Colonic mucosa (tissue), 4 donors: ENCODE results near the gene GNA14. TPM values are rescaled to one million over a fixed set of nuclear protein-coding genes. Genes with fewer than 3 reads are reported as not detected.
"Not testable (repeated sequence)": the region's sequence is repeated elsewhere in the genome, so short reads cannot be mapped to it uniquely, and the experiment has no call there.

Experiments
- DNase-seq: peaks from one replicate; pipeline ENCODE4 v3.0.0-alpha.2; 2020
- H3K27ac ChIP-seq: fragments of 200-600 bp; one replicate; pipeline ENCODE4 v1.8.0; 2021
- H3K27me3 ChIP-seq: fragments of 200-600 bp; one replicate; pipeline ENCODE4 v1.8.0; 2021
- H3K36me3 ChIP-seq: fragments of 200-600 bp; one replicate; pipeline ENCODE4 v1.8.0; 2021
- H3K4me1 ChIP-seq: fragments of 200-600 bp; one replicate; pipeline ENCODE4 v1.8.0; 2021; ENCODE audit warnings: mild to moderate bottlenecking
- H3K4me3 ChIP-seq: fragments of 200-600 bp; one replicate; pipeline ENCODE4 v1.8.0; 2021
- H3K9ac ChIP-seq, 2 donors: one replicate each; pipeline ENCODE4 v1.7.0; 2013; ENCODE audit warnings: control low read depth in 2 of 2, low read depth in 2 of 2, low read length in 2 of 2
- H3K9me3 ChIP-seq: fragments of 200-600 bp; one replicate; pipeline ENCODE4 v1.8.0; 2021
- CTCF ChIP-seq: fragments of 200-600 bp; IDR thresholded peaks from one replicate; pipeline ENCODE4 v1.8.0; 2022; ENCODE audit warnings: antibody characterized with exemption, mild to moderate bottlenecking
- intact Hi-C: fragments of 100-400 bp; cut with DNase I; formaldehyde crosslinking; loops from one replicate; pipeline ENCODE4 v1.14.1; 2022
- total RNA-seq, 2 donors: library from RNA; stranded (reverse); fragmentation: NEBNext Ultra II Directional in 1 of 2; extraction: Animal tissue kit (Norgen Biotek cat#: 25700) in 1 of 2; gene quantifications; one replicate each; pipeline ENCODE4 v1.2.1, GENCODE V29; 2021
- donor health status: healthy.
- donor health status: DM: no; HTN: no; CAD: no.
- donor health status: DM: no; HTN: no; CAD: no.

The GNA14 gene
- total RNA-seq, 2 donors from 2014 or later: 7.9 to 11.7 TPM

- H3K4me3 ChIP-seq: no peak overlapping the region
- H3K36me3 ChIP-seq: no peaks in the 10 kb centered on the region
- intact Hi-C loops: no loop called here
- no peaks in the 10 kb centered on the region for H3K27me3 ChIP-seq
- no peak overlapping the region for H3K9ac ChIP-seq
- DNase-seq: no peak
- no peak for TF ChIP-seq CTCF
- no peaks in the 10 kb centered on the region for H3K4me1 ChIP-seq
- no peak overlapping the region for H3K27ac ChIP-seq
- no peaks in the 10 kb centered on the region for H3K9me3 ChIP-seq
Measured at GRCh38 chr9:77497322-77498198, 150.6 kb downstream of the GNA14 start.

GRCh38 chr9:77495834-77496671, 152.1 kb downstream of the GNA14 start:
- no peaks in the 10 kb centered on the region for H3K9me3 ChIP-seq
- H3K27me3 ChIP-seq: no peaks in the 10 kb centered on the region
- no peak for TF ChIP-seq CTCF
- DNase-seq: no peak
- H3K4me3 ChIP-seq: no peak overlapping the region
- no peak overlapping the region for H3K9ac ChIP-seq
- H3K27ac ChIP-seq: no peak overlapping the region
- no peaks in the 10 kb centered on the region for H3K4me1 ChIP-seq
- intact Hi-C loops: no loop called here
- no peaks in the 10 kb centered on the region for H3K36me3 ChIP-seq

- intact Hi-C loops, DNase-seq, H3K9me3 ChIP-seq, H3K9ac ChIP-seq, H3K4me1 ChIP-seq, H3K4me3 ChIP-seq, H3K27me3 ChIP-seq, H3K27ac ChIP-seq, H3K36me3 ChIP-seq: not testable (repeated sequence)
Measured at GRCh38 chr9:77490279-77490678, 157.8 kb downstream of the GNA14 start.

GRCh38 chr9:77489405-77490163, 158.5 kb downstream of the GNA14 start:
- DNase-seq, H3K36me3 ChIP-seq, H3K4me1 ChIP-seq, H3K4me3 ChIP-seq, H3K27ac ChIP-seq, H3K27me3 ChIP-seq, intact Hi-C loops, H3K9ac ChIP-seq, H3K9me3 ChIP-seq: not testable (repeated sequence)

- Histone ChIP-seq H3K9ac (no peak overlapping the region), H3K4me3 (no peak overlapping the region), H3K4me1 (no peaks in the 10 kb centered on the region), H3K27ac (no peak overlapping the region), H3K27me3 (no peaks in the 10 kb centered on the region), H3K9me3 (no peaks in the 10 kb centered on the region), H3K36me3 (no peaks in the 10 kb centered on the region)
- TF ChIP-seq CTCF: peak; percentile 31
- intact Hi-C loops: no loop called here
- DNase-seq: no peak
Measured at GRCh38 chr9:77488439-77489126, 159.5 kb downstream of the GNA14 start.

GRCh38 chr9:77486968-77487367, 161.2 kb downstream of the GNA14 start:
- no peaks in the 10 kb centered on the region for H3K9me3 ChIP-seq
- no peak overlapping the region for H3K4me3 ChIP-seq
- no peak overlapping the region for H3K9ac ChIP-seq
- TF ChIP-seq CTCF: no peak
- no peak for DNase-seq
- H3K36me3 ChIP-seq: no peaks in the 10 kb centered on the region
- H3K27ac ChIP-seq: no peak overlapping the region
- intact Hi-C loops: no loop called here
- H3K27me3 ChIP-seq: no peaks in the 10 kb centered on the region
- H3K4me1 ChIP-seq: no peaks in the 10 kb centered on the region
